ENCODE measurements around the gene AR. TPM values are rescaled to one million over a fixed set of nuclear protein-coding genes. Genes with fewer than 3 reads are reported as not detected.

Gene AR
- polyA plus RNA-seq, 1 donor (not counting 4 experiments of a cell fraction or from before 2014, with no cell fraction given) = 0.47 TPM

DNA sequence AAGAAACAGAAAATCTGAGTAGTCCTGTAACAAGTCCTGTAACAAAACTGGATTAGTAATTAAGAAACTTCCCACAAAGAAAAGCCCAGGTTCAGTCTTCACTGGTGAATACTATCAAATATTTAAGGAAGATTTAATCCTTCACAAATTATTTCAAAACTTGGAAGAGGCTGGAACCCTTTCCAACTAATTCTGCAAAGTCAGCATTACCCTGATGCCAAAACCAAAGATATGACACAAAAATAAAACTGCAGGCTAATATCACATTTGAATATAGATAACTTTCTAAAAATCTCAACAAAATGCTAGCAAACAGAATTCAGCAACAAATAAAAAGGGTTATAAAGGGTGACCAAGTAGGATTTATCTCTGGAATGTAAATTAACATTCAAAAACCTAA lies 80.5 kb downstream of the AR start:
- no peaks in the 10 kb centered on the region for H3K9me3 ChIP-seq (ENCODE audit: control insufficient read depth, low read depth, low read length)
- DNase-seq (ENCODE audit: low read depth, low spot score) (no peak), FAIRE-seq (no peak)
- H2AFZ ChIP-seq (ENCODE audit: control insufficient read depth, low read length) = no peak overlapping the region
- H3K4me1 ChIP-seq (ENCODE audit: control insufficient read depth, extremely low read depth, insufficient read depth, low read length) = peaks cover 5% of the 10 kb centered on the region
- H4K20me1 ChIP-seq (ENCODE audit: control insufficient read depth, extremely low read depth, insufficient read depth, low read length) = no peaks in the 10 kb centered on the region
- H3K9me1 ChIP-seq (ENCODE audit: control insufficient read depth, extremely low read depth, insufficient read depth, low read length) = no peaks in the 10 kb centered on the region
- no peak overlapping the region for H3K4me2 ChIP-seq (ENCODE audit: control insufficient read depth, extremely low read depth, insufficient read depth, low read depth, low read length)
- H3K36me3 ChIP-seq (ENCODE audit: control insufficient read depth in 2 of 2, extremely low read depth in 1 of 2, insufficient read depth in 2 of 2, low read length in 2 of 2) = no peaks in the 10 kb centered on the region
- dilution Hi-C loops (cut with MboI; ENCODE audit: extremely low pct_ligation_motif_present, low sequenced_read_pairs) = no loop called here
- no peaks in the 10 kb centered on the region for H3K27me3 ChIP-seq (ENCODE audit: control insufficient read depth, extremely low read depth, insufficient read depth, low read length)
- H3K27ac ChIP-seq (ENCODE audit: control insufficient read depth, insufficient read depth, low read length) = no peak overlapping the region
- H3K79me2 ChIP-seq (ENCODE audit: control insufficient read depth, insufficient read depth, low read length) = no peaks in the 10 kb centered on the region
- no peak for TF ChIP-seq EZH2 (IDR thresholded peaks at IDR 0.05; ENCODE audit: low read length)
- TF ChIP-seq, protein P1, sequence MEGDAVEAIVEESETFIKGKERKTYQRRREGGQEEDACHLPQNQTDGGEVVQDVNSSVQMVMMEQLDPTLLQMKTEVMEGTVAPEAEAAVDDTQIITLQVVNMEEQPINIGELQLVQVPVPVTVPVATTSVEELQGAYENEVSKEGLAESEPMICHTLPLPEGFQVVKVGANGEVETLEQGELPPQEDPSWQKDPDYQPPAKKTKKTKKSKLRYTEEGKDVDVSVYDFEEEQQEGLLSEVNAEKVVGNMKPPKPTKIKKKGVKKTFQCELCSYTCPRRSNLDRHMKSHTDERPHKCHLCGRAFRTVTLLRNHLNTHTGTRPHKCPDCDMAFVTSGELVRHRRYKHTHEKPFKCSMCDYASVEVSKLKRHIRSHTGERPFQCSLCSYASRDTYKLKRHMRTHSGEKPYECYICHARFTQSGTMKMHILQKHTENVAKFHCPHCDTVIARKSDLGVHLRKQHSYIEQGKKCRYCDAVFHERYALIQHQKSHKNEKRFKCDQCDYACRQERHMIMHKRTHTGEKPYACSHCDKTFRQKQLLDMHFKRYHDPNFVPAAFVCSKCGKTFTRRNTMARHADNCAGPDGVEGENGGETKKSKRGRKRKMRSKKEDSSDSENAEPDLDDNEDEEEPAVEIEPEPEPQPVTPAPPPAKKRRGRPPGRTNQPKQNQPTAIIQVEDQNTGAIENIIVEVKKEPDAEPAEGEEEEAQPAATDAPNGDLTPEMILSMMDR (optimal IDR thresholded peaks at IDR 0.05 in 1 of 3, IDR thresholded peaks at IDR 0.05 in 1 of 3, conservative IDR thresholded peaks at IDR 0.05 in 1 of 3; ENCODE audit: extremely low read depth in 1 of 3, insufficient read depth in 2 of 3, low read length in 3 of 3) = no peak
- H3K4me3 ChIP-seq (ENCODE audit: control insufficient read depth in 2 of 3, extremely low read depth in 1 of 3, insufficient read depth in 2 of 3, low read depth in 1 of 3, low read length in 3 of 3) = no peak overlapping the region
- H3K9ac ChIP-seq (ENCODE audit: control insufficient read depth, extremely low read depth, insufficient read depth, low read length) = no peak overlapping the region

DNA sequence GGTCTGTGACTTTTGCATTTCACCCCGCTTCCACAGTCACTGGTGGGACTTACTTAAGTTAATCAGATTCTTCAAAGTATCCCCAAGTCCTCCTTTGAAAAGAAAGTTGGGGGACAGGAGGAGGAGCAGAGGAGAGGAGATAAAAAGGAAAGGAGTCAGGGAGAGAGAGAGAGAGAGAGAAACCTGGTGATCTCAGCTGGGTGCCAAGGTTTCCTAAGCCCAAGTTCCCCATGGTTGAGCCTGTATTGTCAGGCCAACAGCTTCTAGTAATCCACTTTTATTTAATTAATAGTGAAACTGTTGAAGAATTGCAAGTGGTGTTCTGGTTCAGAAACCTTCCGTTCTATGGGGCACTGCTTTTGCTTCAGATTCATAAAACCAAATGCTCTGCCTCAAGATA lies 91.6 kb downstream of the AR start:
- H3K27me3 ChIP-seq (ENCODE audit: control insufficient read depth, extremely low read depth, insufficient read depth, low read length) = no peaks in the 10 kb centered on the region
- H3K27ac ChIP-seq (ENCODE audit: control insufficient read depth, insufficient read depth, low read length) = no peak overlapping the region
- H3K4me1 ChIP-seq (ENCODE audit: control insufficient read depth, extremely low read depth, insufficient read depth, low read length) = no peaks in the 10 kb centered on the region
- H3K4me3 ChIP-seq (ENCODE audit: control insufficient read depth in 2 of 3, extremely low read depth in 1 of 3, insufficient read depth in 2 of 3, low read depth in 1 of 3, low read length in 3 of 3) = no peak overlapping the region
- no peaks in the 10 kb centered on the region for H3K9me3 ChIP-seq (ENCODE audit: control insufficient read depth, low read depth, low read length)
- H2AFZ ChIP-seq (ENCODE audit: control insufficient read depth, low read length) = no peak overlapping the region
- dilution Hi-C loops (cut with MboI; ENCODE audit: extremely low pct_ligation_motif_present, low sequenced_read_pairs) = no loop called here
- FAIRE-seq (no peak), DNase-seq (ENCODE audit: low read depth, low spot score) (no peak)
- H3K9ac ChIP-seq (ENCODE audit: control insufficient read depth, extremely low read depth, insufficient read depth, low read length) = no peak overlapping the region
- no peak for TF ChIP-seq EZH2 (IDR thresholded peaks at IDR 0.05; ENCODE audit: low read length)
- TF ChIP-seq, protein P1 (optimal IDR thresholded peaks at IDR 0.05 in 1 of 3, IDR thresholded peaks at IDR 0.05 in 1 of 3, conservative IDR thresholded peaks at IDR 0.05 in 1 of 3; ENCODE audit: extremely low read depth in 1 of 3, insufficient read depth in 2 of 3, low read length in 3 of 3) = no peak
- no peak overlapping the region for H3K4me2 ChIP-seq (ENCODE audit: control insufficient read depth, extremely low read depth, insufficient read depth, low read depth, low read length)
- H4K20me1 ChIP-seq (ENCODE audit: control insufficient read depth, extremely low read depth, insufficient read depth, low read length) = no peaks in the 10 kb centered on the region
- H3K79me2 ChIP-seq (ENCODE audit: control insufficient read depth, insufficient read depth, low read length) = no peaks in the 10 kb centered on the region
- H3K9me1 ChIP-seq (ENCODE audit: control insufficient read depth, extremely low read depth, insufficient read depth, low read length) = no peaks in the 10 kb centered on the region
- no peaks in the 10 kb centered on the region for H3K36me3 ChIP-seq (ENCODE audit: control insufficient read depth in 2 of 2, extremely low read depth in 1 of 2, insufficient read depth in 2 of 2, low read length in 2 of 2)
